Measurements from ENCODE around the gene CTIF. TPM values are rescaled to one million over a fixed set of nuclear protein-coding genes. Genes with fewer than 3 reads are reported as not detected.

CTIF gene
- total RNA-seq, 6 donors from 2014 or later, result 32.1 to 62.4 (median 47.8) TPM

GRCh38 chr18:48785736-48786454, 247.1 kb downstream of the CTIF start:
- no peak overlapping the region for H3K4me3 ChIP-seq
- TF ChIP-seq POLR2A (IDR thresholded peaks at IDR 0.05) (no peak), POLR2AphosphoS5 (IDR thresholded peaks at IDR 0.05) (no peak), CTCF (IDR thresholded peaks at IDR 0.05) (no peak), EP300 (IDR thresholded peaks at IDR 0.05) (no peak)
- H3K36me3 ChIP-seq, result peaks cover 0 to 4% (median 1%) of the 10 kb centered on the region in 4 donors
- WGBS, 2 donors, result 89 to 96% methylated on average over 9 to 12 of the region's 12 CpGs
- H3K27me3 ChIP-seq, result no peaks in the 10 kb centered on the region
- H3K9me3 ChIP-seq, result no peaks in the 10 kb centered on the region
- no peak for DNase-seq
- H3K4me1 ChIP-seq, result peaks cover 36 to 56% (median 46%) of the 10 kb centered on the region in 4 donors
- ATAC-seq (ENCODE audit: low FRiP score in 2 of 2), result no peak
- peak overlapping the region in 1 of 4 donors; percentile 50 for H3K27ac ChIP-seq

- Histone ChIP-seq H3K27me3 (no peaks in the 10 kb centered on the region), H3K4me1 (peaks cover 37 to 57% (median 47%) of the 10 kb centered on the region in 4 donors), H3K27ac (no peak overlapping the region), H3K36me3 (peaks cover 0 to 4% (median 1%) of the 10 kb centered on the region in 4 donors), H3K9me3 (no peaks in the 10 kb centered on the region), H3K4me3 (no peak overlapping the region)
- DNase-seq, result no peak
- ATAC-seq (ENCODE audit: low FRiP score in 2 of 2), result no peak
- no peak for TF ChIP-seq EP300 (IDR thresholded peaks at IDR 0.05)
- TF ChIP-seq POLR2AphosphoS5 (IDR thresholded peaks at IDR 0.05), result no peak
- TF ChIP-seq POLR2A (IDR thresholded peaks at IDR 0.05), result no peak
- no peak for TF ChIP-seq CTCF (IDR thresholded peaks at IDR 0.05)
- 90 to 93% methylated on average over 10 of the region's 10 CpGs for WGBS, 2 donors
Measured at GRCh38 chr18:48786455-48787202, 247.8 kb downstream of the CTIF start.

GRCh38 chr18:48787203-48788151, 248.6 kb downstream of the CTIF start:
- DNase-seq (no peak), ATAC-seq (ENCODE audit: low FRiP score in 2 of 2) (no peak)
- H3K27me3 ChIP-seq, result no peaks in the 10 kb centered on the region
- TF ChIP-seq CTCF (IDR thresholded peaks at IDR 0.05) (no peak), EP300 (IDR thresholded peaks at IDR 0.05) (no peak), POLR2A (IDR thresholded peaks at IDR 0.05) (no peak), POLR2AphosphoS5 (IDR thresholded peaks at IDR 0.05) (no peak)
- no peaks in the 10 kb centered on the region for H3K9me3 ChIP-seq
- no peak overlapping the region for H3K4me3 ChIP-seq
- H3K27ac ChIP-seq, result no peak overlapping the region
- peaks cover 0 to 4% (median 1%) of the 10 kb centered on the region in 4 donors for H3K36me3 ChIP-seq
- peaks cover 28 to 48% (median 42%) of the 10 kb centered on the region in 4 donors for H3K4me1 ChIP-seq
- WGBS, 2 donors, result 83 to 91% methylated on average over 9 to 11 of the region's 11 CpGs

- Histone ChIP-seq H3K4me3 (no peak overlapping the region), H3K27me3 (no peaks in the 10 kb centered on the region), H3K27ac (no peak overlapping the region), H3K36me3 (peaks cover 0 to 4% (median 1%) of the 10 kb centered on the region in 4 donors), H3K4me1 (peaks cover 21 to 41% (median 34%) of the 10 kb centered on the region in 4 donors), H3K9me3 (no peaks in the 10 kb centered on the region)
- WGBS, 2 donors, result 60 to 87% methylated on average over 1 of the region's 1 CpG
- TF ChIP-seq EP300 (IDR thresholded peaks at IDR 0.05), result no peak
- no peak for TF ChIP-seq POLR2A (IDR thresholded peaks at IDR 0.05)
- ATAC-seq (ENCODE audit: low FRiP score in 2 of 2) (no peak), DNase-seq (peak in 1 of 2 donors; percentile 7)
Measured at GRCh38 chr18:48788373-48788772, 249.5 kb downstream of the CTIF start.
